CD4-positive, alpha-beta T cell (primary cell): ENCODE measurements around the gene F2R. TPM values are rescaled to one million over a fixed set of nuclear protein-coding genes. Genes with fewer than 3 reads are reported as not detected.

Experiments
- ATAC-seq: fragments of 200-7000 bp; cut with Tn5 transposase; one replicate; pipeline ENCODE4 v1.10.0; 2022; ENCODE audit warnings: mild to moderate bottlenecking; ENCODE audit not compliant: poor library complexity
- CTCF ChIA-PET: fragments of 350-600 bp; sonication (Branson Sonifier 250); formaldehyde crosslinking; loops from one replicate; lab custom pipeline; 2021; ENCODE audit warnings: antibody characterized with exemption, inconsistent platforms; lab: Charles Lee
- POLR2A ChIA-PET: fragments of 350-600 bp; sonication (Branson Sonifier 250); formaldehyde crosslinking; loops from one replicate; lab custom pipeline; 2021; ENCODE audit warnings: antibody characterized with exemption, inconsistent platforms; lab: Charles Lee
- DNase-seq, 14 experiments: peaks; one replicate each; pipeline ENCODE4 v3.0.0-alpha.2; 2013 to 2020; ENCODE audit warnings: mixed read lengths in 2 of 14
- H3K27ac ChIP-seq, 2 donors: one replicate each; pipeline versions ENCODE4 v1.5.1 to v1.7.0; 2013; ENCODE audit warnings: low read length in 2 of 2, low read depth in 1 of 2, mild to moderate bottlenecking in 1 of 2
- H3K27me3 ChIP-seq, 2 experiments: 1 replicate in 1 of 2; 2 replicates in 1 of 2; pipeline versions ENCODE4 v1.6.1 to v1.7.0; 2013; ENCODE audit warnings: low read length in 2 of 2, control low read depth in 1 of 2, mild to moderate bottlenecking in 1 of 2, moderate library complexity in 1 of 2; ENCODE audit not compliant: insufficient read depth in 2 of 2, control insufficient read depth in 1 of 2
- H3K36me3 ChIP-seq: one replicate; pipeline ENCODE4 v1.6.1; 2013; ENCODE audit warnings: low read length, control low read depth; ENCODE audit not compliant: insufficient read depth
- H3K4me1 ChIP-seq: one replicate; pipeline ENCODE4 v1.6.1; 2013; ENCODE audit warnings: low read length, control low read depth; ENCODE audit not compliant: insufficient read depth
- H3K4me3 ChIP-seq: one replicate; pipeline ENCODE4 v1.5.1; 2013; ENCODE audit warnings: mild to moderate bottlenecking, low read length, moderate library complexity
- H3K9me3 ChIP-seq, 2 experiments: 1 replicate in 1 of 2; 2 replicates in 1 of 2; pipeline versions ENCODE4 v1.6.1 to v1.7.0; 2013; ENCODE audit warnings: low read length in 2 of 2, mild to moderate bottlenecking in 2 of 2, control low read depth in 1 of 2, moderate library complexity in 1 of 2; ENCODE audit not compliant: control insufficient read depth in 1 of 2, insufficient read depth in 1 of 2
- H3K27ac Mint-ChIP-seq: one replicate; pipeline ENCODE4 v1.8.0; 2020; ENCODE audit warnings: mixed read lengths
- H3K27me3 Mint-ChIP-seq: one replicate; pipeline ENCODE4 v1.8.0; 2021; ENCODE audit warnings: mixed read lengths
- H3K36me3 Mint-ChIP-seq: one replicate; pipeline ENCODE4 v1.8.0; 2021; ENCODE audit warnings: low read depth, mixed read lengths
- H3K4me1 Mint-ChIP-seq: one replicate; pipeline ENCODE4 v1.8.0; 2021; ENCODE audit warnings: low read depth, mixed read lengths
- H3K4me3 Mint-ChIP-seq: one replicate; pipeline ENCODE4 v1.8.0; 2020; ENCODE audit warnings: mild to moderate bottlenecking, mixed read lengths
- H3K9me3 Mint-ChIP-seq: one replicate; pipeline ENCODE4 v1.8.0; 2020; ENCODE audit warnings: mixed read lengths
- CTCF ChIP-seq: fragments of 200-600 bp; IDR thresholded peaks from one replicate; pipeline ENCODE4 v1.8.0; 2022; ENCODE audit warnings: antibody characterized with exemption, mild to moderate bottlenecking
- intact Hi-C, 2 experiments: fragments of 100-400 bp; cut with DNase I in 1 of 2; cut with micrococcal nuclease in 1 of 2; formaldehyde crosslinking; loops; one replicate each; pipeline versions ENCODE4 v1.15.1 to v1.9.0; 2023 to 2025; cut with DNase I, micrococcal nuclease
- polyA plus RNA-seq, 2 donors: library from polyadenylated mRNA; unstranded; fragments of 120-200 nt; gene quantifications; one replicate each; pipeline ENCODE4 v1.2.1, GENCODE V29; 2013
- total RNA-seq, 174 experiments: library from RNA in 2 of 174; stranded (reverse) in 2 of 174; gene quantifications; one replicate each; pipeline ENCODE4 v1.2.3 and lab custom pipeline; 2021 to 2026

Gene F2R
- total RNA-seq (1 to 10 TPM; 1.9 to 2.7 TPM), total RNA-seq (lab: John Stamatoyannopoulos, UW) (1.3 to 104 (median 16.2) reads per million in 172 experiments)
- polyA plus RNA-seq (2013, experiment 1 of 2), result 8.9 TPM
- polyA plus RNA-seq (2013, experiment 2 of 2), result 8.2 TPM

- H3K4me1 Mint-ChIP-seq, result peaks cover 20% of the 10 kb centered on the region
- peaks cover 54% of the 10 kb centered on the region for H3K27me3 Mint-ChIP-seq
- no peaks in the 10 kb centered on the region for H3K9me3 Mint-ChIP-seq
- Histone ChIP-seq H3K4me3 (peak within 1 kb of the TSS; percentile 65), H3K27ac (no peak within 1 kb of the TSS), H3K27me3 (peaks cover 18% of the 10 kb centered on the region in 2 experiments), H3K36me3 (no peaks in the 10 kb centered on the region), H3K9me3 (peaks cover 0 to 3% of the 10 kb centered on the region in 2 experiments), H3K4me1 (peaks cover 29% of the 10 kb centered on the region)
- POLR2A ChIA-PET, result no interaction called here
- peak within 1 kb of the TSS; percentile 77 for H3K4me3 Mint-ChIP-seq
- DNase-seq (peak in 13 of 14 experiments; percentile 28 to 79 (median 47)), ATAC-seq (peak; percentile 79)
- intact Hi-C loops, result loop anchor here (1.0 to 2.0 kb wide), 2 partner anchors 23 to 58 kb away; no protein-coding TSS in a partner anchor
- no peak within 1 kb of the TSS for H3K27ac Mint-ChIP-seq
- peak; percentile 40 for TF ChIP-seq CTCF
- CTCF ChIA-PET, result interaction anchor here (0.6 to 2.4 kb wide), 4 partner anchors 17 to 58 kb away, joined by 3 to 18 read pairs (median 4); no protein-coding TSS in a partner anchor
- no peaks in the 10 kb centered on the region for H3K36me3 Mint-ChIP-seq
Measured at GRCh38 chr5:76715736-76716455, at the start of gene F2R. Gene F2R (plus strand): TSS chr5:76716126. CDS start chr5:76716308, 182 bp downstream.

- ChIA-PET CTCF (no interaction called here), POLR2A (no interaction called here)
- Histone ChIP-seq H3K9me3 (no peaks in the 10 kb centered on the region), H3K27me3 (no peaks in the 10 kb centered on the region), H3K27ac (no peak overlapping the region), H3K4me3 (no peak overlapping the region), H3K36me3 (peaks cover 86% of the 10 kb centered on the region), H3K4me1 (no peaks in the 10 kb centered on the region)
- Mint-ChIP-seq H3K4me1 (no peaks in the 10 kb centered on the region), H3K27me3 (no peaks in the 10 kb centered on the region), H3K4me3 (no peak overlapping the region), H3K36me3 (peaks cover 97% of the 10 kb centered on the region), H3K9me3 (no peaks in the 10 kb centered on the region), H3K27ac (no peak overlapping the region)
- ATAC-seq (no peak), DNase-seq (no peak)
- no peak for TF ChIP-seq CTCF
- intact Hi-C loops, result no loop called here
Measured at GRCh38 chr5:76667495-76667894, 48.4 kb upstream of the F2R start.

- H3K36me3 ChIP-seq, result peaks cover 92% of the 10 kb centered on the region
- POLR2A ChIA-PET, result no interaction called here
Measured at GRCh38 chr5:76669245-76669644, 46.7 kb upstream of the F2R start.

More at GRCh38 chr5:76669245-76669644, 46.7 kb upstream of the F2R start:
- intact Hi-C loops, result no loop called here
- Mint-ChIP-seq H3K36me3 (peaks cover 96% of the 10 kb centered on the region), H3K9me3 (no peaks in the 10 kb centered on the region), H3K27me3 (no peaks in the 10 kb centered on the region), H3K4me1 (no peaks in the 10 kb centered on the region), H3K27ac (no peak overlapping the region), H3K4me3 (no peak overlapping the region)
- H3K4me3 ChIP-seq, result no peak overlapping the region
- DNase-seq (no peak), ATAC-seq (no peak)
- H3K27ac ChIP-seq, result no peak overlapping the region
- no peaks in the 10 kb centered on the region for H3K27me3 ChIP-seq
- no peak for TF ChIP-seq CTCF
- CTCF ChIA-PET, result interaction anchor here (1.4 kb wide), 1 partner anchor 105 kb away, joined by 6 read pairs; no protein-coding TSS in a partner anchor
- H3K4me1 ChIP-seq, result no peaks in the 10 kb centered on the region
- H3K9me3 ChIP-seq, result no peaks in the 10 kb centered on the region
